CD4-positive, alpha-beta memory T cell (primary cell): ENCODE measurements around the gene PHB1. TPM values are rescaled to one million over a fixed set of nuclear protein-coding genes. Genes with fewer than 3 reads are reported as not detected.
"Not testable (repeated sequence)": the region's sequence is repeated elsewhere in the genome, so short reads cannot be mapped to it uniquely, and the experiment has no call there.

Experiments used
- CTCF ChIA-PET: fragments of 350-600 bp; sonication (Branson Sonifier 250); formaldehyde crosslinking; loops from one replicate; lab custom pipeline; 2021; ENCODE audit warnings: inconsistent platforms; ENCODE audit not compliant: partially characterized antibody; lab: Charles Lee
- POLR2A ChIA-PET: fragments of 350-600 bp; sonication (Branson Sonifier 250); formaldehyde crosslinking; loops from one replicate; lab custom pipeline; 2021; ENCODE audit not compliant: partially characterized antibody; lab: Charles Lee
- DNase-seq, 5 donors: peaks; one replicate each; pipeline versions ENCODE4 v3.0.0 to v3.0.0-alpha.2; 2020 to 2022; ENCODE audit warnings: mixed read lengths in 1 of 5
- H3K27ac ChIP-seq: one replicate; pipeline ENCODE4 v1.7.0; 2013; ENCODE audit warnings: low read depth, low read length
- H3K27me3 ChIP-seq: 2 replicates; pipeline ENCODE4 v1.7.0; 2013; ENCODE audit warnings: mild to moderate bottlenecking, low read length, moderate library complexity; ENCODE audit not compliant: insufficient read depth
- H3K36me3 ChIP-seq: 2 replicates; pipeline ENCODE4 v1.7.0; 2013; ENCODE audit warnings: mild to moderate bottlenecking, low read length, moderate library complexity; ENCODE audit not compliant: insufficient read depth
- H3K4me1 ChIP-seq: 2 replicates; pipeline ENCODE4 v1.7.0; 2013; ENCODE audit warnings: mild to moderate bottlenecking, low read length, moderate library complexity; ENCODE audit not compliant: insufficient read depth
- H3K4me3 ChIP-seq, 2 donors: one replicate each; pipeline ENCODE4 v1.7.0; 2013; ENCODE audit warnings: low read length in 2 of 2, mild to moderate bottlenecking in 1 of 2
- H3K9me3 ChIP-seq, 2 donors: one replicate each; pipeline ENCODE4 v1.7.0; 2013; ENCODE audit warnings: low read length in 2 of 2, control low read depth in 1 of 2; ENCODE audit not compliant: control insufficient read depth in 1 of 2
- H3K27ac Mint-ChIP-seq, 7 donors: one replicate each; pipeline ENCODE4 v1.8.0; 2020 to 2021; ENCODE audit warnings: mixed read lengths in 7 of 7, mild to moderate bottlenecking in 6 of 7, inconsistent platforms in 3 of 7, moderate library complexity in 3 of 7
- H3K27me3 Mint-ChIP-seq, 2 donors: one replicate each; pipeline ENCODE4 v1.8.0; 2020 to 2021; ENCODE audit warnings: mixed read lengths in 2 of 2
- H3K36me3 Mint-ChIP-seq, 2 donors: one replicate each; pipeline ENCODE4 v1.8.0; 2020 to 2021; ENCODE audit warnings: mixed read lengths in 2 of 2, inconsistent platforms in 1 of 2, mild to moderate bottlenecking in 1 of 2
- H3K4me1 Mint-ChIP-seq, 4 donors: one replicate each; pipeline ENCODE4 v1.8.0; 2020 to 2021; ENCODE audit warnings: mixed read lengths in 4 of 4, mild to moderate bottlenecking in 1 of 4
- H3K4me3 Mint-ChIP-seq, 8 donors: one replicate each; pipeline ENCODE4 v1.8.0; 2020 to 2021; ENCODE audit warnings: mixed read lengths in 8 of 8, mild to moderate bottlenecking in 7 of 8, moderate library complexity in 6 of 8, inconsistent platforms in 3 of 8
- H3K9me3 Mint-ChIP-seq, 8 donors: one replicate each; pipeline ENCODE4 v1.8.0; 2020 to 2021; ENCODE audit warnings: mixed read lengths in 8 of 8, mild to moderate bottlenecking in 5 of 8, inconsistent platforms in 3 of 8, moderate library complexity in 1 of 8
- intact Hi-C: fragments of 100-400 bp; cut with micrococcal nuclease; formaldehyde crosslinking; loops from one replicate; pipeline ENCODE4 v1.15.1; 2023
- polyA plus RNA-seq, 2 donors: library from polyadenylated mRNA; unstranded; fragments of 300-500 nt; fragmentation: Illumina TruSeq; gene quantifications; one replicate each; pipeline ENCODE4 v1.2.3, GENCODE V29; 2021
- total RNA-seq, 2 experiments: library from RNA; stranded (reverse); gene quantifications; one replicate each; pipeline ENCODE4 v1.2.3, GENCODE V29; 2021

The PHB1 gene
- total and polyA plus RNA-seq, 4 experiments from 2014 or later = 62.0 to 202 (median 108) TPM

- intact Hi-C loops = loop anchor here (10.0 kb wide), 1 partner anchor 585 kb away; the partner anchor contains the start of gene CALCOCO2
- H3K4me3 ChIP-seq, DNase-seq, H3K4me1 Mint-ChIP-seq, H3K9me3 ChIP-seq, H3K27ac Mint-ChIP-seq, POLR2A ChIA-PET, H3K36me3 Mint-ChIP-seq, H3K4me1 ChIP-seq, H3K36me3 ChIP-seq, H3K4me3 Mint-ChIP-seq, H3K27me3 ChIP-seq, CTCF ChIA-PET, H3K27ac ChIP-seq: not testable (repeated sequence)
- H3K27me3 Mint-ChIP-seq = peaks cover 6 to 10% of the 10 kb centered on the region in 2 donors
- peaks cover 0 to 18% (median 8%) of the 10 kb centered on the region in 8 donors for H3K9me3 Mint-ChIP-seq
These were observed 5.1 kb upstream of the PHB1 start for GRCh38 chr17:49419761-49420160.

- H3K4me3 ChIP-seq, H3K27me3 Mint-ChIP-seq, H3K36me3 Mint-ChIP-seq, H3K9me3 ChIP-seq, H3K36me3 ChIP-seq, DNase-seq, H3K27ac ChIP-seq, POLR2A ChIA-PET, CTCF ChIA-PET, H3K27ac Mint-ChIP-seq, H3K4me3 Mint-ChIP-seq, H3K27me3 ChIP-seq: not testable (repeated sequence)
- peaks cover 11% of the 10 kb centered on the region for H3K4me1 ChIP-seq
- Mint-ChIP-seq H3K9me3 (peaks cover 0 to 14% (median 8%) of the 10 kb centered on the region in 8 donors), H3K4me1 (peaks cover 7 to 16% (median 12%) of the 10 kb centered on the region in 4 donors)
- intact Hi-C loops = loop anchor here (10.0 kb wide), 1 partner anchor 584 kb away; the partner anchor contains the start of gene CALCOCO2
These were observed 4.4 kb upstream of the PHB1 start for GRCh38 chr17:49418754-49419740.

- intact Hi-C loops = loop anchor here (1.0 to 10.0 kb wide), 4 partner anchors 52 to 579 kb away; partner anchors contain the start of genes CALCOCO2, KAT7 and ZNF652
- peaks cover 22 to 33% of the 10 kb centered on the region in 2 donors for H3K36me3 Mint-ChIP-seq
- H3K36me3 ChIP-seq = peaks cover 28% of the 10 kb centered on the region
- H3K4me1 Mint-ChIP-seq = peaks cover 14 to 27% (median 20%) of the 10 kb centered on the region in 4 donors
- H3K4me1 ChIP-seq = peaks cover 18% of the 10 kb centered on the region
- peak overlapping the region; percentile 97 to 99 (median 98) for H3K4me3 Mint-ChIP-seq
- no peaks in the 10 kb centered on the region for H3K27me3 ChIP-seq
- H3K9me3 ChIP-seq = no peaks in the 10 kb centered on the region
- H3K9me3 Mint-ChIP-seq = no peaks in the 10 kb centered on the region
- CTCF ChIA-PET = interaction anchor here (0.6 to 10.7 kb wide), 3 partner anchors 16 to 141 kb away, joined by 3 to 163 read pairs (median 4); no protein-coding TSS in a partner anchor
- POLR2A ChIA-PET = interaction anchor here (0.8 to 1.8 kb wide), 10 partner anchors 11 to 333 kb away, joined by 3 to 7 read pairs (median 5); partner anchors contain the start of gene SPOP
- H3K27me3 Mint-ChIP-seq = no peaks in the 10 kb centered on the region
- no peak for DNase-seq
- peak overlapping the region; percentile 78 to 99 (median 96) for H3K27ac Mint-ChIP-seq
- peak overlapping the region; percentile 81 to 89 for H3K4me3 ChIP-seq
- peak overlapping the region; percentile 65 for H3K27ac ChIP-seq
These were observed 436 bp downstream of the PHB1 start for GRCh38 chr17:49414271-49414621.

- Histone ChIP-seq H3K27me3 (no peaks in the 10 kb centered on the region), H3K4me1 (peaks cover 17% of the 10 kb centered on the region), H3K4me3 (no peak overlapping the region), H3K9me3 (no peaks in the 10 kb centered on the region), H3K36me3 (peaks cover 71% of the 10 kb centered on the region), H3K27ac (no peak overlapping the region)
- Mint-ChIP-seq H3K4me3 (no peak overlapping the region), H3K27ac (peak overlapping the region in 2 of 7 donors; percentile 29 to 60), H3K4me1 (peaks cover 12 to 28% (median 19%) of the 10 kb centered on the region in 4 donors), H3K27me3 (no peaks in the 10 kb centered on the region), H3K36me3 (peaks cover 65 to 72% of the 10 kb centered on the region in 2 donors), H3K9me3 (no peaks in the 10 kb centered on the region)
- CTCF ChIA-PET = interaction anchor here (0.8 to 10.7 kb wide), 15 partner anchors 10 to 307 kb away, joined by 3 to 163 read pairs (median 4); no protein-coding TSS in a partner anchor
- intact Hi-C loops = no loop called here
- POLR2A ChIA-PET = no interaction called here
- DNase-seq = no peak
These were observed 5.6 kb downstream of the PHB1 start for GRCh38 chr17:49409066-49409465.

GRCh38 chr17:49407981-49408501 is 6.6 kb downstream of the PHB1 start:
- Mint-ChIP-seq H3K4me3 (peak overlapping the region in 1 of 8 donors; percentile 43), H3K27me3 (no peaks in the 10 kb centered on the region), H3K4me1 (peaks cover 10 to 30% (median 15%) of the 10 kb centered on the region in 4 donors), H3K9me3 (no peaks in the 10 kb centered on the region), H3K27ac (peak overlapping the region; percentile 1 to 72 (median 65)), H3K36me3 (peaks cover 73 to 80% of the 10 kb centered on the region in 2 donors)
- H3K27me3 ChIP-seq = no peaks in the 10 kb centered on the region
- no peaks in the 10 kb centered on the region for H3K9me3 ChIP-seq
- CTCF ChIA-PET = interaction anchor here (0.6 to 10.7 kb wide), 28 partner anchors 9 to 308 kb away, joined by 3 to 163 read pairs (median 4); no protein-coding TSS in a partner anchor
- peak; percentile 75 to 80 (median 78) for DNase-seq
- intact Hi-C loops = loop anchor here (1.0 kb wide), 1 partner anchor 148 kb away; no protein-coding TSS in a partner anchor
- no peak overlapping the region for H3K27ac ChIP-seq
- no peak overlapping the region for H3K4me3 ChIP-seq
- POLR2A ChIA-PET = interaction anchor here (0.8 kb wide), 1 partner anchor 148 kb away, joined by 4 read pairs; no protein-coding TSS in a partner anchor
- H3K4me1 ChIP-seq = peaks cover 10% of the 10 kb centered on the region
- peaks cover 77% of the 10 kb centered on the region for H3K36me3 ChIP-seq

GRCh38 chr17:49407086-49407485 is 7.6 kb downstream of the PHB1 start:
- H3K4me3 ChIP-seq = no peak overlapping the region
- H3K4me1 ChIP-seq = peaks cover 10% of the 10 kb centered on the region
- no peaks in the 10 kb centered on the region for H3K27me3 ChIP-seq
- H3K9me3 ChIP-seq = no peaks in the 10 kb centered on the region
- POLR2A ChIA-PET = interaction anchor here (0.8 kb wide), 1 partner anchor 149 kb away, joined by 4 read pairs; no protein-coding TSS in a partner anchor
- peaks cover 71% of the 10 kb centered on the region for H3K36me3 ChIP-seq
- CTCF ChIA-PET = interaction anchor here (0.6 to 10.7 kb wide), 17 partner anchors 8 to 180 kb away, joined by 3 to 163 read pairs (median 4); no protein-coding TSS in a partner anchor
- H3K27ac Mint-ChIP-seq = peak overlapping the region in 2 of 7 donors; percentile 1 to 42
- peaks cover 71 to 81% of the 10 kb centered on the region in 2 donors for H3K36me3 Mint-ChIP-seq
- no peak overlapping the region for H3K27ac ChIP-seq
- intact Hi-C loops = no loop called here
- no peaks in the 10 kb centered on the region for H3K9me3 Mint-ChIP-seq
- DNase-seq = no peak
- H3K4me1 Mint-ChIP-seq = peaks cover 10 to 30% (median 15%) of the 10 kb centered on the region in 4 donors
- no peaks in the 10 kb centered on the region for H3K27me3 Mint-ChIP-seq
- H3K4me3 Mint-ChIP-seq = no peak overlapping the region
